Calu3 (cell line): ENCODE data around the gene DLL1. TPM values are rescaled to one million over a fixed set of nuclear protein-coding genes. Genes with fewer than 3 reads are reported as not detected.

ENCODE experiments used
- BruUV-seq: library from RNA; stranded (reverse); fragments of 400-500 nt; replicated peaks from 2 replicates; lab custom pipeline; 2021; lab: Mats Ljungman, UMichigan
- CTCF ChIA-PET: fragments of 300-600 bp; sonication (Branson Sonifier 250); formaldehyde crosslinking; loops from one replicate; lab custom pipeline; 2022; ENCODE audit warnings: antibody characterized with exemption; lab: Charles Lee
- DNase-seq: peaks from one replicate; pipeline ENCODE4 v3.0.0; 2022
- H3K27ac Mint-ChIP-seq: one replicate; pipeline ENCODE4 v1.8.0; 2022; ENCODE audit warnings: mixed read lengths; ENCODE audit not compliant: unreplicated experiment
- H3K27me3 Mint-ChIP-seq: one replicate; pipeline ENCODE4 v1.8.0; 2022; ENCODE audit warnings: mixed read lengths; ENCODE audit not compliant: unreplicated experiment
- H3K36me3 Mint-ChIP-seq: one replicate; pipeline ENCODE4 v1.8.0; 2022; ENCODE audit warnings: mild to moderate bottlenecking, moderate library complexity, mixed read lengths; ENCODE audit not compliant: insufficient read depth, unreplicated experiment
- H3K4me1 Mint-ChIP-seq: one replicate; pipeline ENCODE4 v1.8.0; 2022; ENCODE audit warnings: mild to moderate bottlenecking, low read depth, mixed read lengths; ENCODE audit not compliant: unreplicated experiment
- H3K4me3 Mint-ChIP-seq: one replicate; pipeline ENCODE4 v1.8.0; 2022; ENCODE audit warnings: mild to moderate bottlenecking, low read depth, moderate library complexity, mixed read lengths; ENCODE audit not compliant: unreplicated experiment
- H3K9me3 Mint-ChIP-seq: one replicate; pipeline ENCODE4 v1.8.0; 2022; ENCODE audit warnings: low read depth, mixed read lengths; ENCODE audit not compliant: unreplicated experiment
- intact Hi-C: fragments of 100-400 bp; cut with micrococcal nuclease; formaldehyde crosslinking; loops from one replicate; pipeline ENCODE4 v1.10.0; 2022; ENCODE audit not compliant: unreplicated experiment
- total RNA-seq: library from RNA; stranded (reverse); gene quantifications from 2 replicates; pipeline ENCODE4 v1.2.3, GENCODE V29; 2022
- TF ChIP-seq, protein P1 (sequence below): fragments of 200-600 bp; IDR thresholded peaks from one replicate; pipeline ENCODE4 v1.8.0; 2022; ENCODE audit warnings: antibody characterized with exemption; ENCODE audit not compliant: unreplicated experiment

DLL1 gene
- total RNA-seq, 1 experiment from 2014 or later, result 0.14 TPM

DNA sequence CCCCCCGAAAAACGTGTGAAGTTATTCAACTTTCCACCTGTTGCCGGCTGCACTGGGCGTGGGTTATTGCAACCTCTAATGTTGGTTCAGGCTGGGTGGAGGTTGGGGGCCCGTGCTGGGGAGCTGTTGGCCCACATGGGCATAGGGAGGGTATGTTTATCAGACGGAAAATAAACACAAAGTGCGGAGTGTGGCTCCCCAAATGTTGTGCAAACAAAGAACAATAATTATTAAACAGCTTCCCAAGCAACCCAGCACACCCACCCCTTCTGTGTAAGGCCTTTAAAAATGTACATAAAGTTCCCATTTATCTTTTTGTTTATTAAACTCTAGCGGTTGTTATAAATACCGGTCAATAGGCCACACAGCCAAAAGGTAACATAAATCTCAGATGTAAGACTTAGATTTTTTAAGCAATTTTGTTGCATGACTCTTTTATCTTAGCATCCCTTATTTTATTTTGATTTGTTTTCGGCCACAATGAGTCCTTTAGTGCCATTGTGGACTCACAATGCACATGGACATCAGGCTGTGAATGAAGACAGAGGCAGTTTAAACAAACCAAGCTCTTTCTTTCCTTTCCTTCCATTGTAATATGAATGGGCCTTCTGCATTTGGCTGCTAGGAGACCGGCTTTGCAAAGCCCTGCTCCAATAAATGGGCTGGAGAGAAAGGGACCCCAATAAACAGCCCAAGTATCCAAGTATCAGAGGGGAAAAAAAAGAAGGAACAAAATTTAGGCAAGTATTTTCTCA, 6.9 kb upstream of the DLL1 start:
- Mint-ChIP-seq H3K9me3 (peaks cover 9% of the 10 kb centered on the region), H3K27me3 (peaks cover 84% of the 10 kb centered on the region), H3K36me3 (peaks cover 7% of the 10 kb centered on the region), H3K4me1 (no peaks in the 10 kb centered on the region), H3K27ac (no peak overlapping the region), H3K4me3 (no peak overlapping the region)
- TF ChIP-seq, protein P1, sequence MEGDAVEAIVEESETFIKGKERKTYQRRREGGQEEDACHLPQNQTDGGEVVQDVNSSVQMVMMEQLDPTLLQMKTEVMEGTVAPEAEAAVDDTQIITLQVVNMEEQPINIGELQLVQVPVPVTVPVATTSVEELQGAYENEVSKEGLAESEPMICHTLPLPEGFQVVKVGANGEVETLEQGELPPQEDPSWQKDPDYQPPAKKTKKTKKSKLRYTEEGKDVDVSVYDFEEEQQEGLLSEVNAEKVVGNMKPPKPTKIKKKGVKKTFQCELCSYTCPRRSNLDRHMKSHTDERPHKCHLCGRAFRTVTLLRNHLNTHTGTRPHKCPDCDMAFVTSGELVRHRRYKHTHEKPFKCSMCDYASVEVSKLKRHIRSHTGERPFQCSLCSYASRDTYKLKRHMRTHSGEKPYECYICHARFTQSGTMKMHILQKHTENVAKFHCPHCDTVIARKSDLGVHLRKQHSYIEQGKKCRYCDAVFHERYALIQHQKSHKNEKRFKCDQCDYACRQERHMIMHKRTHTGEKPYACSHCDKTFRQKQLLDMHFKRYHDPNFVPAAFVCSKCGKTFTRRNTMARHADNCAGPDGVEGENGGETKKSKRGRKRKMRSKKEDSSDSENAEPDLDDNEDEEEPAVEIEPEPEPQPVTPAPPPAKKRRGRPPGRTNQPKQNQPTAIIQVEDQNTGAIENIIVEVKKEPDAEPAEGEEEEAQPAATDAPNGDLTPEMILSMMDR, result no peak
- intact Hi-C loops, result loop anchor here (10.0 kb wide), 1 partner anchor 227 kb away; no protein-coding TSS in a partner anchor
- no peak for DNase-seq
- BruUV-seq, result no TSS peak
- CTCF ChIA-PET, result no interaction called here

DNA sequence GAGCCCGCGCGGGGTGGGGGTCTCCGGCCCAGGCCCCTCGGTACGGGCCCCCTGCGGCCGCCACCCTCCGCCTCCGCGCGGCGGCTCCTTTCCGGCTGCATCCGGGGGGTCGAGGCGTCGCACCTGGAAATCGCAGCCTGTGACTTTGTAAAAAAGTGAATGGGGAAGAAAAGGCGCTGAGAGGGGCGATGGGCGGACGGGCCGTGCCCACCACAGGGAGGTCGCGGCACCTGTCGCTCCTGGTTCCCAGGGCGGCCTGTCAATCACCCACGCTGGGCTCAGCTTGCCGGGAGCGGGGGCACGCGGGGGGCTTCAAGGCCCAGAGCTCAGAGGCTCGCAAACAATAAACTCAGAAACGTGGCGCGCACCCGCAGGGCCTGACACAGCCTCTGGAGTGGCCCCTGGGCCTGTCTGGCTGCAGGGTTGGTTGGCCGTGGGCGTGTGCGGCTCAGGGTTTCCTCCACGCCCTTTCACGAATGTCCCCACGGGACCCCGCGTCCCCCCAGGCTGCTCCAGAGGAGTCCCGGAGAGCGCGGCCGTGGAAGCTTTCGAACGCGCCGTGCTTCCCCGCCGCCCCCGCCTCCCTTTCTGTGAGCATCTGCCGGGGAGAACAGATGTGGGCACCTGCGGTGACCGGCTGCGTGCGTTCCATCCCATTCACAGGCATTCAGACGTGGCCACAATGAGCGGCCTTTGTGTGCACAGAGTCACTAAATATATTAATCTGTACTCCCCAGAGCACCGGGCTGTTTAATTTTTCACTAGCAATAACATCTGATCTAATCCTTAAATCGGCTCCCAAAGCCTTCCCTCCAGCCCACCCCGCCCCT, 6.1 kb upstream of the DLL1 start:
- TF ChIP-seq, protein P1, result no peak
- intact Hi-C loops, result loop anchor here (10.0 kb wide), 1 partner anchor 228 kb away; no protein-coding TSS in a partner anchor
- CTCF ChIA-PET, result no interaction called here
- BruUV-seq, result no TSS peak
- H3K27ac Mint-ChIP-seq, result no peak overlapping the region
- H3K4me3 Mint-ChIP-seq, result no peak overlapping the region
- H3K9me3 Mint-ChIP-seq, result peaks cover 6% of the 10 kb centered on the region
- H3K27me3 Mint-ChIP-seq, result peaks cover 84% of the 10 kb centered on the region
- no peak for DNase-seq
- peaks cover 7% of the 10 kb centered on the region for H3K36me3 Mint-ChIP-seq
- peaks cover 7% of the 10 kb centered on the region for H3K4me1 Mint-ChIP-seq

DNA sequence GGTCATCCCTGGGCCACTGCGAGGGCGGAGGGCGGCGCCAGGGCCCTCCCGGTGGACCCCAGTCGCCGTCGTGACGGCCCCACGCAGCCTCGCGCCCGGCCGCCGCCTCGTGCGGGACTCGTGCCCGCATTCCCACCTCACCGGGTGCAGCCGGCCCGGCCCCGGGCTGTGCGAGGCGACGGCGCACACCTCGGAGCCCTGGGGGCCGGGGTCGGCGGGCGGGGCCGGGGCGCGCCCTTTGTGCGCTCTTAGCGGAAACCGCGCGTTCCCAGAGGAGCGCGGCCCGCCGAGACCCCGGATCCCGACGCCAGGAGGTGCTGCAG, 5.5 kb upstream of the DLL1 start:
- peaks cover 6% of the 10 kb centered on the region for H3K36me3 Mint-ChIP-seq
- no peak overlapping the region for H3K4me3 Mint-ChIP-seq
- intact Hi-C loops, result loop anchor here (10.0 kb wide), 1 partner anchor 228 kb away; no protein-coding TSS in a partner anchor
- peaks cover under 1% of the 10 kb centered on the region for H3K9me3 Mint-ChIP-seq
- TF ChIP-seq, protein P1, result no peak
- no peak overlapping the region for H3K27ac Mint-ChIP-seq
- DNase-seq, result no peak
- peaks cover 10% of the 10 kb centered on the region for H3K4me1 Mint-ChIP-seq
- CTCF ChIA-PET, result no interaction called here
- peaks cover 84% of the 10 kb centered on the region for H3K27me3 Mint-ChIP-seq
- no TSS peak for BruUV-seq

DNA sequence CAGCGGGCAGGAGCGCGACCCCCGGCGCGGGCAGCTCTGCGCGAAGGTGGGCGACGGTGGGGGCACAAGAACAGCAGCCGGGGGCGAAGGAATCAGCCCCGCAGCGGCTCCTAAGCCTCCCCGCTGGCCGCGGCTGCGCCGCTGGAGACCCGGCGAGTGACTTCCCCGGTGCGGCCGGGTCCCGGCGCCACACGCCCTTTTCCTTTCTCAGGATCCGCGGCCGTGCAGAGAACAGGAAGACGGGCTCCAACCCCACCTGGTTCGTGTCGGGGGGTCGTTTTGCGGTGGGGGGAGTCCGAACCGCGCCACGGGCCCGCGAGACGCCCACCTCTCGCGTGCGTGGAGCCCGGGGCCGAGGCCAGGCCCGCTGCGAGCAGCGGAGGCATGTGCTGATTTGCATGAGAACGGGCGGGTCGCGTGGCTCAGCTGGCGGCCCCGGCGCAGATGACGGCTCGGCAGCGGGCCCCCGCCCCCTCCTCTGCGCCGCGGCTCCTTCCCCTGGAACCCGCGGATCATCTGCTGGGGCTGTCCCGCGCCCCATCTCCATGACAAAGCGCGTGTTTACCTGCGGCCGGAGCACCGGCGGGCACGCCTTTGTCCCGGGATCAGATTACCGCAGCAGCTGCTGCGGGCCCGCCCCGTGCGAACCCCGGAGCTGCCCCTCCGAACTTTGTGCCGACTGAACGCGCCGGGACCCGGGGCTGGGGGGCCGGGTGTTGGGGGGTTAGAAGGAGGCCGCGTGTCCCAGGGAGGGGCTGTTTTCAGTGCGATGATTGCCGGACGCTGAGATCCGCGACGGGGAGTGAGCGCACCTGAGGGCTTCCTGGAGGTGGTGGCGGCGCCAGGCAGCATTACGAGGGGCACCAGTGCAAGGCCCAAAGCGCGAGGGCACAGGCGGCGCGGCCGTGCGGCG, 4.9 kb upstream of the DLL1 start:
- H3K4me3 Mint-ChIP-seq, result peak overlapping the region; percentile 62
- H3K9me3 Mint-ChIP-seq, result no peaks in the 10 kb centered on the region
- TF ChIP-seq, protein P1, result no peak
- no peak for DNase-seq
- CTCF ChIA-PET, result no interaction called here
- BruUV-seq, result no TSS peak
- intact Hi-C loops, result loop anchor here (10.0 kb wide), 1 partner anchor 229 kb away; no protein-coding TSS in a partner anchor
- peaks cover 5% of the 10 kb centered on the region for H3K36me3 Mint-ChIP-seq
- peaks cover 84% of the 10 kb centered on the region for H3K27me3 Mint-ChIP-seq
- peaks cover 10% of the 10 kb centered on the region for H3K4me1 Mint-ChIP-seq
- no peak overlapping the region for H3K27ac Mint-ChIP-seq
